ENCODE measurements around the gene SLC15A1.

SLC15A1 gene

GRCh38 chr13:98752467-98753290, at the start of gene SLC15A1:
TSS of gene SLC15A1 (minus strand) at chr13:98752672. CDS start at chr13:98752598, 74 bp downstream.
- no peak for DNase-seq

GRCh38 chr13:98801626-98802418, 49.4 kb upstream of the SLC15A1 start:
- DNase-seq = no peak

GRCh38 chr13:98800078-98800477, 47.6 kb upstream of the SLC15A1 start:
- no peak for DNase-seq

- DNase-seq = no peak
These were observed 46.6 kb upstream of the SLC15A1 start for GRCh38 chr13:98798849-98799645.

GRCh38 chr13:98797456-98797855, 45.0 kb upstream of the SLC15A1 start:
- no peak for DNase-seq

- no peak for DNase-seq
These were observed 44.3 kb upstream of the SLC15A1 start for GRCh38 chr13:98796798-98797197.

- no peak for DNase-seq
These were observed 43.7 kb upstream of the SLC15A1 start for GRCh38 chr13:98796191-98796590.

GRCh38 chr13:98795220-98795619, 42.7 kb upstream of the SLC15A1 start:
- DNase-seq = no peak

GRCh38 chr13:98794498-98794897, 42.0 kb upstream of the SLC15A1 start:
- no peak for DNase-seq

GRCh38 chr13:98792785-98793495, 40.5 kb upstream of the SLC15A1 start:
- no peak for DNase-seq

- DNase-seq = no peak
These were observed 39.8 kb upstream of the SLC15A1 start for GRCh38 chr13:98792321-98792720.

GRCh38 chr13:98791611-98792010, 39.1 kb upstream of the SLC15A1 start:
- no peak for DNase-seq

GRCh38 chr13:98787996-98788395, 35.5 kb upstream of the SLC15A1 start:
- DNase-seq = no peak

GRCh38 chr13:98787173-98787572, 34.7 kb upstream of the SLC15A1 start:
- no peak for DNase-seq

- DNase-seq = no peak
These were observed 33.6 kb upstream of the SLC15A1 start for GRCh38 chr13:98786023-98786422.

GRCh38 chr13:98785405-98785804, 32.9 kb upstream of the SLC15A1 start:
- no peak for DNase-seq

GRCh38 chr13:98784666-98785065, 32.2 kb upstream of the SLC15A1 start:
- DNase-seq = no peak

- no peak for DNase-seq
These were observed 31.5 kb upstream of the SLC15A1 start for GRCh38 chr13:98783856-98784478.

- no peak for DNase-seq
These were observed 30.2 kb upstream of the SLC15A1 start for GRCh38 chr13:98782654-98783053.

- DNase-seq = no peak
These were observed 29.4 kb upstream of the SLC15A1 start for GRCh38 chr13:98781905-98782304.

- no peak for DNase-seq
These were observed 29.0 kb upstream of the SLC15A1 start for GRCh38 chr13:98781470-98781869.

- DNase-seq = no peak
These were observed 28.6 kb upstream of the SLC15A1 start for GRCh38 chr13:98781045-98781444.

Data from stimulated activated CD4-positive, alpha-beta T cell treated with anti-CD3 and anti-CD28 coated beads, Interleukin-1b, Interleukin-23, amount 100 ng/mL, for 48 hours (primary cell).